ENCODE data around the gene ATF6. TPM values are rescaled to one million over a fixed set of nuclear protein-coding genes. Genes with fewer than 3 reads are reported as not detected.

ATF6 gene
- total and polyA plus RNA-seq, 2 of the 8 experiments (the other 6 are each of a cell fraction or from before 2014, with no cell fraction given): 4.6 to 10.0 TPM

GRCh38 chr1:161735837-161736236 lies 30.3 kb upstream of the ATF6 start (continued):
- TF ChIP-seq CHD7 (IDR thresholded peaks at IDR 0.05; ENCODE audit: insufficient replicate concordance, low read length) (no peak), TEAD4 (IDR thresholded peaks at IDR 0.05; ENCODE audit: low read depth, low read length) (no peak), SRF (IDR thresholded peaks at IDR 0.05; ENCODE audit: low read depth, low read length) (no peak), TCF12 (IDR thresholded peaks at IDR 0.05; ENCODE audit: low read depth, low read length) (no peak), RNF2 (IDR thresholded peaks at IDR 0.05; ENCODE audit: borderline replicate concordance, low read depth, low read length, missing control alignments, poor library complexity, severe bottlenecking) (no peak), SP1 (IDR thresholded peaks at IDR 0.05; ENCODE audit: low read depth, low read length) (no peak), MAFK (IDR thresholded peaks at IDR 0.05; ENCODE audit: low read depth, low read length) (no peak), ATF2 (IDR thresholded peaks at IDR 0.05; ENCODE audit: low read length) (no peak)

Data from H1 (cell line).